Measurements from ENCODE around the gene ADAM12. TPM values are rescaled to one million over a fixed set of nuclear protein-coding genes. Genes with fewer than 3 reads are reported as not detected.

The ADAM12 gene
- total RNA-seq, 1 experiment from 2014 or later, result not detected

DNA sequence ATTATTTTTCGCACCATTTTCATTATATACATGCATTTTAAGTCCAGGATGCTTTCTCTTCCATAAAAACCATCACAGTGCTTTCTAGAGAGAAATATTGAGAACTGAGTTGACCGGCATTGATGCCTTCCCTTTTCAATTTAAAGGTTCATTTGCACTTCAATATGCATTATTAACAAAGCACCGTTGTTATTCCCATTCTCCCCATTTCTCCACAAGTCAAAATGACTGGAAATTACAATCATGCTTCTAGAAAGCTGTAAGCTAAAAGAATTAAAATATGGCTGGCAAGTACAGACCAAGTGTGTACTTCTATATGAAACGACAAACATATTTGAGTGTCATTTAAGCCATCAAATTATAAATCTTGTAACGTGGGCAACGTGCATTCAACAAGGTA, 272.4 kb downstream of the ADAM12 start:
- ATAC-seq (no peak), DNase-seq (ENCODE audit: low read depth, low spot score) (no peak)
- Histone ChIP-seq H3K36me3 (ENCODE audit: control insufficient read depth in 1 of 2, insufficient read depth in 2 of 2, low read length in 2 of 2) (no peaks in the 10 kb centered on the region), H3K27ac (ENCODE audit: low read depth, low read length) (no peak overlapping the region), H3K4me1 (ENCODE audit: control insufficient read depth in 1 of 2, insufficient read depth in 2 of 2, low read length in 2 of 2) (peaks cover 0 to 5% of the 10 kb centered on the region in 2 experiments; a peak in 1 of 4 replicates), H3K9me3 (ENCODE audit: control insufficient read depth in 1 of 2, insufficient read depth in 1 of 2, low read depth in 1 of 2, low read length in 2 of 2) (no peaks in the 10 kb centered on the region), H3K4me2 (ENCODE audit: low read length) (no peak overlapping the region), H3K9ac (ENCODE audit: low read length) (no peak overlapping the region), H3K79me2 (ENCODE audit: insufficient read depth, low read length) (no peaks in the 10 kb centered on the region), H3K9me2 (ENCODE audit: insufficient read depth) (no peaks in the 10 kb centered on the region), H3K27me3 (ENCODE audit: insufficient read depth, low read length) (peaks cover 15% of the 10 kb centered on the region), H2AFZ (ENCODE audit: low read depth, low read length, poor library complexity, severe bottlenecking) (no peak overlapping the region), H3K4me3 (replicated peaks in 1 of 2; ENCODE audit: low read depth in 1 of 2, low read length in 2 of 2) (no peak overlapping the region), H4K20me1 (ENCODE audit: insufficient read depth) (no peaks in the 10 kb centered on the region)
- intact Hi-C loops (cut with micrococcal nuclease), result no loop called here
- ChIA-PET CTCF (no interaction called here), POLR2A (no interaction called here), RAD21 (ENCODE audit: low non-redundant PET in 1 of 2, low total read pairs in 2 of 2, uncharacterized antibody in 2 of 2, unreplicated experiment in 2 of 2) (no interaction called here)
- TF ChIP-seq ZNF274 (IDR thresholded peaks at IDR 0.05; ENCODE audit: low read depth, low read length), result no peak
- TF ChIP-seq FOSL1 (IDR thresholded peaks at IDR 0.05; ENCODE audit: low read depth), result no peak
- TF ChIP-seq EZH2phosphoT487 (IDR thresholded peaks at IDR 0.05; ENCODE audit: borderline replicate concordance), result no peak
- TF ChIP-seq, protein P1, sequence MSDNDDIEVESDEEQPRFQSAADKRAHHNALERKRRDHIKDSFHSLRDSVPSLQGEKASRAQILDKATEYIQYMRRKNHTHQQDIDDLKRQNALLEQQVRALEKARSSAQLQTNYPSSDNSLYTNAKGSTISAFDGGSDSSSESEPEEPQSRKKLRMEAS (IDR thresholded peaks at IDR 0.05), result no peak
- no peak for TF ChIP-seq ELF1 (IDR thresholded peaks at IDR 0.05; ENCODE audit: borderline replicate concordance, low read depth)
- TF ChIP-seq, protein P2, sequence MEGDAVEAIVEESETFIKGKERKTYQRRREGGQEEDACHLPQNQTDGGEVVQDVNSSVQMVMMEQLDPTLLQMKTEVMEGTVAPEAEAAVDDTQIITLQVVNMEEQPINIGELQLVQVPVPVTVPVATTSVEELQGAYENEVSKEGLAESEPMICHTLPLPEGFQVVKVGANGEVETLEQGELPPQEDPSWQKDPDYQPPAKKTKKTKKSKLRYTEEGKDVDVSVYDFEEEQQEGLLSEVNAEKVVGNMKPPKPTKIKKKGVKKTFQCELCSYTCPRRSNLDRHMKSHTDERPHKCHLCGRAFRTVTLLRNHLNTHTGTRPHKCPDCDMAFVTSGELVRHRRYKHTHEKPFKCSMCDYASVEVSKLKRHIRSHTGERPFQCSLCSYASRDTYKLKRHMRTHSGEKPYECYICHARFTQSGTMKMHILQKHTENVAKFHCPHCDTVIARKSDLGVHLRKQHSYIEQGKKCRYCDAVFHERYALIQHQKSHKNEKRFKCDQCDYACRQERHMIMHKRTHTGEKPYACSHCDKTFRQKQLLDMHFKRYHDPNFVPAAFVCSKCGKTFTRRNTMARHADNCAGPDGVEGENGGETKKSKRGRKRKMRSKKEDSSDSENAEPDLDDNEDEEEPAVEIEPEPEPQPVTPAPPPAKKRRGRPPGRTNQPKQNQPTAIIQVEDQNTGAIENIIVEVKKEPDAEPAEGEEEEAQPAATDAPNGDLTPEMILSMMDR (IDR thresholded peaks at IDR 0.05 in 2 of 3, conservative IDR thresholded peaks at IDR 0.05 in 1 of 3; ENCODE audit: borderline replicate concordance in 1 of 3, insufficient read depth in 1 of 3, low read depth in 2 of 3, low read length in 2 of 3), result no peak
- no peak for TF ChIP-seq RAD21 (IDR thresholded peaks at IDR 0.05; ENCODE audit: low read depth)
- TF ChIP-seq CEBPB (IDR thresholded peaks at IDR 0.05; ENCODE audit: low read depth), result no peak
- TF ChIP-seq POLR2A (IDR thresholded peaks at IDR 0.05; ENCODE audit: borderline replicate concordance, extremely low read depth, insufficient read depth, insufficient read length), result no peak
- TF ChIP-seq, protein P3, sequence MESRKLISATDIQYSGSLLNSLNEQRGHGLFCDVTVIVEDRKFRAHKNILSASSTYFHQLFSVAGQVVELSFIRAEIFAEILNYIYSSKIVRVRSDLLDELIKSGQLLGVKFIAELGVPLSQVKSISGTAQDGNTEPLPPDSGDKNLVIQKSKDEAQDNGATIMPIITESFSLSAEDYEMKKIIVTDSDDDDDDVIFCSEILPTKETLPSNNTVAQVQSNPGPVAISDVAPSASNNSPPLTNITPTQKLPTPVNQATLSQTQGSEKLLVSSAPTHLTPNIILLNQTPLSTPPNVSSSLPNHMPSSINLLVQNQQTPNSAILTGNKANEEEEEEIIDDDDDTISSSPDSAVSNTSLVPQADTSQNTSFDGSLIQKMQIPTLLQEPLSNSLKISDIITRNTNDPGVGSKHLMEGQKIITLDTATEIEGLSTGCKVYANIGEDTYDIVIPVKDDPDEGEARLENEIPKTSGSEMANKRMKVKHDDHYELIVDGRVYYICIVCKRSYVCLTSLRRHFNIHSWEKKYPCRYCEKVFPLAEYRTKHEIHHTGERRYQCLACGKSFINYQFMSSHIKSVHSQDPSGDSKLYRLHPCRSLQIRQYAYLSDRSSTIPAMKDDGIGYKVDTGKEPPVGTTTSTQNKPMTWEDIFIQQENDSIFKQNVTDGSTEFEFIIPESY (IDR thresholded peaks at IDR 0.05; ENCODE audit: extremely low read depth, insufficient replicate concordance, low read length), result no peak
- no peak for TF ChIP-seq EGR1 (IDR thresholded peaks at IDR 0.05; ENCODE audit: low read depth)
- no peak for TF ChIP-seq SIN3A (IDR thresholded peaks at IDR 0.05; ENCODE audit: low read depth)
- no peak for TF ChIP-seq SRF (IDR thresholded peaks at IDR 0.05; ENCODE audit: low read depth)
- TF ChIP-seq SP1 (IDR thresholded peaks at IDR 0.05; ENCODE audit: low read depth), result no peak
- BruUV-seq (replicated peaks), result no TSS peak
